Progenitor cell of endocrine pancreas (in vitro differentiated cells): Measurements from ENCODE around the gene MACROD2. TPM values are rescaled to one million over a fixed set of nuclear protein-coding genes. Genes with fewer than 3 reads are reported as not detected.

Experiments used
- DNase-seq: peaks from one replicate; pipeline ENCODE4 v3.0.0; 2021; ENCODE audit warnings: low spot score; ENCODE audit not compliant: unreplicated experiment
- H3K27ac Mint-ChIP-seq: 2 replicates; pipeline ENCODE4 v1.8.0; 2021; ENCODE audit warnings: mild to moderate bottlenecking, moderate library complexity, mixed read lengths
- H3K27me3 Mint-ChIP-seq: 2 replicates; pipeline ENCODE4 v1.8.0; 2021; ENCODE audit warnings: mixed read lengths
- H3K36me3 Mint-ChIP-seq: 2 replicates; pipeline ENCODE4 v1.8.0; 2022; ENCODE audit warnings: mixed read lengths; ENCODE audit not compliant: insufficient read depth
- H3K4me1 Mint-ChIP-seq: 2 replicates; pipeline ENCODE4 v1.8.0; 2021; ENCODE audit warnings: low read depth, mixed read lengths
- H3K4me3 Mint-ChIP-seq: 2 replicates; pipeline ENCODE4 v1.8.0; 2021; ENCODE audit warnings: low read depth, mild to moderate bottlenecking, moderate library complexity, mixed read lengths
- H3K9me3 Mint-ChIP-seq: 2 replicates; pipeline ENCODE4 v1.8.0; 2021; ENCODE audit warnings: low read depth, mixed read lengths
- CTCF ChIP-seq: fragments of 200-600 bp; sonication (generic); IDR thresholded peaks from one replicate; pipeline ENCODE4 v1.5.0; 2021; ENCODE audit warnings: antibody characterized with exemption, mild to moderate bottlenecking; ENCODE audit not compliant: unreplicated experiment
- total RNA-seq: library from RNA; stranded (reverse); gene quantifications from 2 replicates; pipeline ENCODE4 v1.2.1, GENCODE V29; 2021

Gene MACROD2
- total RNA-seq, 1 donor from 2014 or later: 7.6 TPM

GRCh38 chr20:15399781-15400180 lies 1404.5 kb downstream of the MACROD2 start:
- Mint-ChIP-seq H3K27ac (no peak overlapping the region), H3K4me1 (no peaks in the 10 kb centered on the region), H3K4me3 (no peak overlapping the region), H3K27me3 (no peaks in the 10 kb centered on the region), H3K9me3 (peaks cover 15% of the 10 kb centered on the region), H3K36me3 (peaks cover 1% of the 10 kb centered on the region)
- no peak for TF ChIP-seq CTCF
- no peak for DNase-seq

DNA sequence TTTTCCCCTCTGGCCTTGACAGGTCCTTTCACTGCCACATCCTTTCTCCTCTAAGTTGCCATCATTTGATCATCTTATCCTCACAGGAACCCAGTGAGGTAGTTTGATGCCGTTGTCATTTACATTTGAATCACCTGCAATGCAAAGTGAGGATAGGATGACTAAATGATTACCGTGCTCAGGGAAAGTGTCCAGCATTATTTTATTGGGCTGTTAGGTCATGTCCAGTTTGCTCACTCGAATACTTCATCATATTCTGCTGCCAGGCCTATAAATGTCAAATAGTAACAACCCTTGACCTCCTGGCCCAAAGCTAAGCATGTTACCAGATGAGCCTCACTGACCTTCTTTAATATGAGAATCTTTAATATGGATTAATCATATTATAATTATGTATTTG lies 1410.8 kb downstream of the MACROD2 start:
- Mint-ChIP-seq H3K4me3 (no peak overlapping the region), H3K36me3 (peaks cover 1% of the 10 kb centered on the region), H3K27me3 (peaks cover 4% of the 10 kb centered on the region), H3K27ac (no peak overlapping the region), H3K4me1 (peaks cover 11% of the 10 kb centered on the region), H3K9me3 (peaks cover 8% of the 10 kb centered on the region)
- no peak for DNase-seq
- no peak for TF ChIP-seq CTCF

- Mint-ChIP-seq H3K4me1 (peaks cover 8% of the 10 kb centered on the region), H3K4me3 (no peak overlapping the region), H3K9me3 (no peaks in the 10 kb centered on the region), H3K27ac (no peak overlapping the region), H3K27me3 (peaks cover 4% of the 10 kb centered on the region), H3K36me3 (no peaks in the 10 kb centered on the region)
- no peak for TF ChIP-seq CTCF
- no peak for DNase-seq
Measured at GRCh38 chr20:15411781-15412180, 1416.5 kb downstream of the MACROD2 start.

DNA sequence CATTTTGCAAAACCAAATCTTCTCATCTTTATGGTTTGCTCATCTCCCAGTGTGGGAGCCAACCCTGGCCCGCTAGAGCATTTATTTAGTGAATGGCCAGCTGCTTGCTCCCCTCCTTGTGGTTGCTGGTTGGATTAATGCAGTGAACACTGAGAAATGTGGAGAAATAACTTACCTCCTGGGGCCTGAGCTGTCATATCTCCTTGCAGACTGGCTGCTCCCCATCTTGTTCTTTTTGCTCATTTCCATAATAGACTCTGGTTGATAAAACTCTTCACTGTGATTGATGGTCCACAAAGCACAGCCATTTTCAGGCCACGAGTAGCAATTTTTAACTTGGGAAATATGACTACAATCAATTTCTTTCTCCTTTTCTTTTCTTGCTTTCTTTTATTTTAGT lies 1420.6 kb downstream of the MACROD2 start:
- Mint-ChIP-seq H3K36me3 (no peaks in the 10 kb centered on the region), H3K4me1 (no peaks in the 10 kb centered on the region), H3K4me3 (no peak overlapping the region), H3K27me3 (peaks cover 7% of the 10 kb centered on the region), H3K9me3 (no peaks in the 10 kb centered on the region), H3K27ac (no peak overlapping the region)
- DNase-seq: no peak
- no peak for TF ChIP-seq CTCF

DNA sequence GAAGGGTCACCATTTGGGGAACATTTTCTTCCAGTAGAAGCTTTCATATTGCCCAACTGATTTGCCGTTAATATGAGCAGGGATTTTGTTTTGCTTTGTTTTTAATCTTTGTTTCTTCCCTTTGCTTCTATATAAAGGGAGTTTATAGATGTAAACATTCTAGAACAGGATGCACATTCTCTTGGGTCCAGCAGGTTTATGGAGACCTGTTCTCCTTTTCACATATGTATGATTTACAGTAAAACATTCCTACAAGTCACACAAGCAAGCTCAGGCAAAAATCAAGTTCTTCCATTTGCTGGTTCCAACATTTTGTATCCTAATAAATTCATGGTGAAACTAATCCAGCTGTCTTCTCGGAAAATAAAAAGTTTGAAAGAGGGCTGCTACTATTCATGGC lies 1424.5 kb downstream of the MACROD2 start:
- TF ChIP-seq CTCF: no peak
- Mint-ChIP-seq H3K4me3 (no peak overlapping the region), H3K27ac (no peak overlapping the region), H3K36me3 (no peaks in the 10 kb centered on the region), H3K27me3 (peaks cover 7% of the 10 kb centered on the region), H3K4me1 (peaks cover 2% of the 10 kb centered on the region), H3K9me3 (no peaks in the 10 kb centered on the region)
- DNase-seq: no peak
